Parathyroid adenoma (tissue), 2 donors: ENCODE measurements around the gene LAD1.

Experiments used
- H2AFZ ChIP-seq: fragments of 300-600 bp; sonication (generic); one replicate; pipeline ENCODE4 v1.7.0; 2017; ENCODE audit warnings: antibody characterized with exemption, mild to moderate bottlenecking
- H3K27ac ChIP-seq: fragments of 300-600 bp; sonication (generic); one replicate; pipeline ENCODE4 v1.7.0; 2017
- H3K27me3 ChIP-seq: fragments of 300-600 bp; sonication (generic); one replicate; pipeline ENCODE4 v1.7.0; 2017; ENCODE audit warnings: low read length; ENCODE audit not compliant: control insufficient read depth, insufficient read depth
- H3K36me3 ChIP-seq: fragments of 300-600 bp; sonication (generic); one replicate; pipeline ENCODE4 v1.7.0; 2017; ENCODE audit warnings: low read length; ENCODE audit not compliant: control insufficient read depth, insufficient read depth
- H3K4me1 ChIP-seq: fragments of 300-600 bp; sonication (generic); one replicate; pipeline ENCODE4 v1.7.0; 2017; ENCODE audit warnings: control low read depth
- H3K4me2 ChIP-seq: fragments of 300-600 bp; sonication (generic); one replicate; pipeline ENCODE4 v1.7.0; 2017; ENCODE audit warnings: low read length
- H3K4me3 ChIP-seq: fragments of 300-600 bp; sonication (generic); one replicate; pipeline ENCODE4 v1.7.0; 2017; ENCODE audit warnings: low read depth, low read length
- H3K79me2 ChIP-seq: fragments of 300-600 bp; sonication (generic); one replicate; pipeline ENCODE4 v1.7.0; 2017; ENCODE audit warnings: control low read depth
- H3K9ac ChIP-seq: fragments of 300-600 bp; sonication (generic); one replicate; pipeline ENCODE4 v1.7.0; 2017; ENCODE audit warnings: mild to moderate bottlenecking
- H3K9me3 ChIP-seq: fragments of 300-600 bp; sonication (generic); one replicate; pipeline ENCODE4 v1.7.0; 2017; ENCODE audit warnings: low read length; ENCODE audit not compliant: control insufficient read depth
- TF ChIP-seq, protein P1 (sequence below): fragments of 300-600 bp; sonication (generic); IDR thresholded peaks from one replicate; pipeline ENCODE4 v1.7.0; 2017; ENCODE audit warnings: antibody characterized with exemption, mild to moderate bottlenecking
- donor health status: primary hyperparathyroidism.

The LAD1 gene

DNA sequence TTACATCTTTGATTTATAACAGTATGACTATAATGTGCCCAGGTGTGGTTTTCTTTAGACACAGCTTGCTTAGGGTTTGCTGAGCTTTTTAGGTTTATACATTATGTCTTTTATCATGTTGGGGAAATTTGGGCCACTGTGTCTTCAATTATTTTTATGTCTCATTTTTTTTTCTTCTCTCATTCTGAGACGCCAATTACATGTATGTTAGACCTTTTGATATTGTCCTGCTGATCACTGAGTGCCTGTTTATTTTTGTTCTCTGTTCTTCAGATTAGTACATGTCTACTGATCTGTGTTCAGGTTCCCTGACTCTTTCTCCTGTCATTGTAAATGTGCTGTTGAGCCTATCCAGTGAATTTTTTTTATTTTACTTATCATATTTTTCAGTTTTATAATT lies 57.7 kb downstream of the LAD1 start:
- no peaks in the 10 kb centered on the region for H3K27me3 ChIP-seq
- no peak overlapping the region for H3K9ac ChIP-seq
- no peaks in the 10 kb centered on the region for H3K36me3 ChIP-seq
- no peaks in the 10 kb centered on the region for H3K4me1 ChIP-seq
- no peak overlapping the region for H2AFZ ChIP-seq
- H3K9me3 ChIP-seq: no peaks in the 10 kb centered on the region
- no peak overlapping the region for H3K27ac ChIP-seq
- TF ChIP-seq, protein P1, sequence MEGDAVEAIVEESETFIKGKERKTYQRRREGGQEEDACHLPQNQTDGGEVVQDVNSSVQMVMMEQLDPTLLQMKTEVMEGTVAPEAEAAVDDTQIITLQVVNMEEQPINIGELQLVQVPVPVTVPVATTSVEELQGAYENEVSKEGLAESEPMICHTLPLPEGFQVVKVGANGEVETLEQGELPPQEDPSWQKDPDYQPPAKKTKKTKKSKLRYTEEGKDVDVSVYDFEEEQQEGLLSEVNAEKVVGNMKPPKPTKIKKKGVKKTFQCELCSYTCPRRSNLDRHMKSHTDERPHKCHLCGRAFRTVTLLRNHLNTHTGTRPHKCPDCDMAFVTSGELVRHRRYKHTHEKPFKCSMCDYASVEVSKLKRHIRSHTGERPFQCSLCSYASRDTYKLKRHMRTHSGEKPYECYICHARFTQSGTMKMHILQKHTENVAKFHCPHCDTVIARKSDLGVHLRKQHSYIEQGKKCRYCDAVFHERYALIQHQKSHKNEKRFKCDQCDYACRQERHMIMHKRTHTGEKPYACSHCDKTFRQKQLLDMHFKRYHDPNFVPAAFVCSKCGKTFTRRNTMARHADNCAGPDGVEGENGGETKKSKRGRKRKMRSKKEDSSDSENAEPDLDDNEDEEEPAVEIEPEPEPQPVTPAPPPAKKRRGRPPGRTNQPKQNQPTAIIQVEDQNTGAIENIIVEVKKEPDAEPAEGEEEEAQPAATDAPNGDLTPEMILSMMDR: no peak
- H3K4me3 ChIP-seq: no peak overlapping the region
- no peak overlapping the region for H3K4me2 ChIP-seq
- H3K79me2 ChIP-seq: no peaks in the 10 kb centered on the region

GRCh38 chr1:201336711-201337450 lies 62.2 kb downstream of the LAD1 start:
- Histone ChIP-seq H3K4me1 (no peaks in the 10 kb centered on the region), H3K27me3 (no peaks in the 10 kb centered on the region), H3K4me2 (no peak overlapping the region), H3K36me3 (no peaks in the 10 kb centered on the region), H3K9ac (no peak overlapping the region), H3K27ac (no peak overlapping the region), H2AFZ (no peak overlapping the region), H3K79me2 (no peaks in the 10 kb centered on the region), H3K4me3 (no peak overlapping the region), H3K9me3 (no peaks in the 10 kb centered on the region)
- TF ChIP-seq, protein P1: no peak

DNA sequence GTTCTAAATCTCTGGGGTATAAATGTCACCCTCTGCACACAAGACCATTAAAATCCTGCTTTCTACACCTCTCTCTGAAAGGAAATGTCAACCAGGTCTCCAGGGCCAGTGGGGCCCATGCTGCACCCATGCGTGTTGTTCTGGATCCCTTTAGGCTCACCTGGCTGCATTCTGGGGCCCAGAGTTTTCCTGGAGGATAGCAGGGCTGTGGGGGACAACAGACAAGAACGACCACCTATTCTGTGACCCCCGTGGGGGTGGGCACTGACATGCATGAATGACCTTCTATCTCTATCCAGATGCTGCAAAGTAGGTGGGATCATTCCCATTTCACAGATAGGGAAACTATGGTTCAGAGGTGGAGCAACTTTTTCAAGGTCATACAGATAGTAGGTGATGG lies 63.2 kb downstream of the LAD1 start:
- Histone ChIP-seq H3K27ac (no peak overlapping the region), H3K27me3 (no peaks in the 10 kb centered on the region)
- TF ChIP-seq, protein P1: no peak

GRCh38 chr1:201335174-201335870 lies 63.8 kb downstream of the LAD1 start:
- H3K4me2 ChIP-seq: no peak overlapping the region
- no peak overlapping the region for H3K4me3 ChIP-seq
- H3K27me3 ChIP-seq: no peaks in the 10 kb centered on the region
- TF ChIP-seq, protein P1: no peak
- no peak overlapping the region for H3K27ac ChIP-seq
- no peak overlapping the region for H3K9ac ChIP-seq
- H3K36me3 ChIP-seq: no peaks in the 10 kb centered on the region
- H2AFZ ChIP-seq: no peak overlapping the region
- no peaks in the 10 kb centered on the region for H3K79me2 ChIP-seq
- no peaks in the 10 kb centered on the region for H3K9me3 ChIP-seq
- H3K4me1 ChIP-seq: no peaks in the 10 kb centered on the region

More for the DNA sequence above, 63.2 kb downstream of the LAD1 start:
- no peak overlapping the region for H3K9ac ChIP-seq
- no peaks in the 10 kb centered on the region for H3K4me1 ChIP-seq
- H3K79me2 ChIP-seq: no peaks in the 10 kb centered on the region
- H3K4me2 ChIP-seq: no peak overlapping the region
- H3K36me3 ChIP-seq: no peaks in the 10 kb centered on the region
- no peak overlapping the region for H2AFZ ChIP-seq
- H3K9me3 ChIP-seq: no peaks in the 10 kb centered on the region
- no peak overlapping the region for H3K4me3 ChIP-seq
